Measurements from ENCODE around the gene ZNF800. TPM values are rescaled to one million over a fixed set of nuclear protein-coding genes. Genes with fewer than 3 reads are reported as not detected.

Gene ZNF800
- total RNA-seq, 2 experiments from 2014 or later = 73.9 to 78.9 TPM

- H3K9me3 ChIP-seq (ENCODE audit: control insufficient read depth in 1 of 2, insufficient read depth in 1 of 2, low read length in 2 of 2) = no peaks in the 10 kb centered on the region
- H3K27me3 Mint-ChIP-seq = no peaks in the 10 kb centered on the region
- ChIA-PET POLR2A (interaction anchor here (0.9 to 4.3 kb wide), 7 partner anchors 10 to 66 kb away, joined by 3 to 76 read pairs (median 5); partner anchors contain the start of gene ZNF800), CTCF (interaction anchor here (1.5 kb wide), 1 partner anchor 33 kb away, joined by 4 read pairs; no protein-coding TSS in a partner anchor)
- DNase-seq (peak in 3 of 14 experiments; percentile 54 to 80 (median 55)), ATAC-seq (ENCODE audit: poor library complexity) (peak; percentile 82)
- TF ChIP-seq CTCF (IDR thresholded peaks at IDR 0.05) = no peak
- peak overlapping the region; percentile 71 to 74 for H3K27ac ChIP-seq (ENCODE audit: low read depth in 1 of 2, low read length in 2 of 2)
- peaks cover 23% of the 10 kb centered on the region for H3K4me1 ChIP-seq (ENCODE audit: insufficient read depth, low read length)
- H3K36me3 Mint-ChIP-seq (ENCODE audit: low read depth) = no peaks in the 10 kb centered on the region
- H3K27ac Mint-ChIP-seq = peak overlapping the region; percentile 93
- H3K9me3 Mint-ChIP-seq = no peaks in the 10 kb centered on the region
- peak overlapping the region; percentile 4 for H3K4me3 ChIP-seq (ENCODE audit: low read length)
- H3K36me3 ChIP-seq (ENCODE audit: insufficient read depth, low read length) = no peaks in the 10 kb centered on the region
- H3K4me3 Mint-ChIP-seq = peak overlapping the region; percentile 58
- H3K4me1 Mint-ChIP-seq (ENCODE audit: low read depth) = peaks cover 65% of the 10 kb centered on the region
- intact Hi-C loops (cut with DNase I, micrococcal nuclease) = loop anchor here in 1 of 2 experiments (1.0 kb wide), 1 partner anchor 10 kb away; no protein-coding TSS in a partner anchor
- no peaks in the 10 kb centered on the region for H3K27me3 ChIP-seq (ENCODE audit: control insufficient read depth in 1 of 2, insufficient read depth in 2 of 2, low read length in 2 of 2)
Measured at GRCh38 chr7:127413962-127414361, 21.5 kb upstream of the ZNF800 start.

GRCh38 chr7:127413326-127413725 is 20.8 kb upstream of the ZNF800 start:
- H3K9me3 Mint-ChIP-seq = no peaks in the 10 kb centered on the region
- H3K27me3 Mint-ChIP-seq = no peaks in the 10 kb centered on the region
- peaks cover 71% of the 10 kb centered on the region for H3K4me1 Mint-ChIP-seq (ENCODE audit: low read depth)
- peak in 1 of 14 experiments; percentile 13 for DNase-seq
- ChIA-PET CTCF (no interaction called here), POLR2A (interaction anchor here (4.3 kb wide), 1 partner anchor 21 kb away, joined by 76 read pairs; the partner anchor contains the start of gene ZNF800)
- ATAC-seq (ENCODE audit: poor library complexity) = no peak
- intact Hi-C loops (cut with DNase I, micrococcal nuclease) = no loop called here
- no peaks in the 10 kb centered on the region for H3K9me3 ChIP-seq (ENCODE audit: control insufficient read depth in 1 of 2, insufficient read depth in 1 of 2, low read length in 2 of 2)
- H3K36me3 Mint-ChIP-seq (ENCODE audit: low read depth) = no peaks in the 10 kb centered on the region
- H3K4me3 ChIP-seq (ENCODE audit: low read length) = no peak overlapping the region
- peak overlapping the region; percentile 7 for H3K4me3 Mint-ChIP-seq
- H3K36me3 ChIP-seq (ENCODE audit: insufficient read depth, low read length) = no peaks in the 10 kb centered on the region
- peaks cover 23% of the 10 kb centered on the region for H3K4me1 ChIP-seq (ENCODE audit: insufficient read depth, low read length)
- H3K27ac Mint-ChIP-seq = peak overlapping the region; percentile 93
- H3K27ac ChIP-seq (ENCODE audit: low read depth in 1 of 2, low read length in 2 of 2) = peak overlapping the region; percentile 39 to 71
- H3K27me3 ChIP-seq (ENCODE audit: control insufficient read depth in 1 of 2, insufficient read depth in 2 of 2, low read length in 2 of 2) = no peaks in the 10 kb centered on the region
- no peak for TF ChIP-seq CTCF (IDR thresholded peaks at IDR 0.05)

GRCh38 chr7:127411176-127411575 is 18.7 kb upstream of the ZNF800 start:
- DNase-seq (no peak), ATAC-seq (ENCODE audit: poor library complexity) (no peak)
- no peaks in the 10 kb centered on the region for H3K36me3 ChIP-seq (ENCODE audit: insufficient read depth, low read length)
- POLR2A ChIA-PET = no interaction called here
- peaks cover 23% of the 10 kb centered on the region for H3K4me1 ChIP-seq (ENCODE audit: insufficient read depth, low read length)
- Mint-ChIP-seq H3K27me3 (no peaks in the 10 kb centered on the region), H3K36me3 (ENCODE audit: low read depth) (no peaks in the 10 kb centered on the region), H3K4me1 (ENCODE audit: low read depth) (peaks cover 63% of the 10 kb centered on the region), H3K27ac (no peak overlapping the region), H3K9me3 (no peaks in the 10 kb centered on the region), H3K4me3 (no peak overlapping the region)
- H3K27ac ChIP-seq (ENCODE audit: low read depth in 1 of 2, low read length in 2 of 2) = no peak overlapping the region
- intact Hi-C loops (cut with DNase I, micrococcal nuclease) = no loop called here
- no peaks in the 10 kb centered on the region for H3K9me3 ChIP-seq (ENCODE audit: control insufficient read depth in 1 of 2, insufficient read depth in 1 of 2, low read length in 2 of 2)
- CTCF ChIA-PET = no interaction called here
- no peak overlapping the region for H3K4me3 ChIP-seq (ENCODE audit: low read length)
- TF ChIP-seq CTCF (IDR thresholded peaks at IDR 0.05) = no peak
- no peaks in the 10 kb centered on the region for H3K27me3 ChIP-seq (ENCODE audit: control insufficient read depth in 1 of 2, insufficient read depth in 2 of 2, low read length in 2 of 2)

All from CD4-positive, alpha-beta T cell (primary cell).